ENCODE results near the gene TNC.

DNA sequence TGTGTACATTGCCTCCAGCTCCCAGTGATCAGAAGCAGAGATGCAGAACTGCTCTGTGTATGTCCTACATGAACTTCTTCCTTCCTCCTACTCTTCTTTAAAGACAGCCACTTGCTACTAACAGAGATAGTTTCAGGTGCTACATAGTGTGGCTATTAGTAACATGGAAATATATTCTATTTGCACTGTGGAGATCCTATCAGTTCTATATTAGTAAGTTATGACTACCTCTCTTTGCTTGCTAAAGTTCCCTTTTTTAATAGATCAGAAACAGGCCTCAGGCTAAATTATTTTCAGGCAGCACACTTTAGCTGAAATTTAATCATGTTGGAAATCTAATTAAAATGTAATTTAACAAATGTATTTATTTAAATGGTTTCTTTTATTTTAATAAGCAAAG is 123.2 kb downstream of the TNC start:
- TF ChIP-seq, protein P1, sequence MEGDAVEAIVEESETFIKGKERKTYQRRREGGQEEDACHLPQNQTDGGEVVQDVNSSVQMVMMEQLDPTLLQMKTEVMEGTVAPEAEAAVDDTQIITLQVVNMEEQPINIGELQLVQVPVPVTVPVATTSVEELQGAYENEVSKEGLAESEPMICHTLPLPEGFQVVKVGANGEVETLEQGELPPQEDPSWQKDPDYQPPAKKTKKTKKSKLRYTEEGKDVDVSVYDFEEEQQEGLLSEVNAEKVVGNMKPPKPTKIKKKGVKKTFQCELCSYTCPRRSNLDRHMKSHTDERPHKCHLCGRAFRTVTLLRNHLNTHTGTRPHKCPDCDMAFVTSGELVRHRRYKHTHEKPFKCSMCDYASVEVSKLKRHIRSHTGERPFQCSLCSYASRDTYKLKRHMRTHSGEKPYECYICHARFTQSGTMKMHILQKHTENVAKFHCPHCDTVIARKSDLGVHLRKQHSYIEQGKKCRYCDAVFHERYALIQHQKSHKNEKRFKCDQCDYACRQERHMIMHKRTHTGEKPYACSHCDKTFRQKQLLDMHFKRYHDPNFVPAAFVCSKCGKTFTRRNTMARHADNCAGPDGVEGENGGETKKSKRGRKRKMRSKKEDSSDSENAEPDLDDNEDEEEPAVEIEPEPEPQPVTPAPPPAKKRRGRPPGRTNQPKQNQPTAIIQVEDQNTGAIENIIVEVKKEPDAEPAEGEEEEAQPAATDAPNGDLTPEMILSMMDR (IDR thresholded peaks at IDR 0.05), result no peak
- TF ChIP-seq EZH2 (IDR thresholded peaks at IDR 0.05; ENCODE audit: borderline replicate concordance, insufficient read depth, low read depth, low read length, poor library complexity, severe bottlenecking), result no peak

Measured in B cell (primary cell).